Bronchial epithelial cell (primary cell): ENCODE measurements around the gene TMEM87B. TPM values are rescaled to one million over a fixed set of nuclear protein-coding genes. Genes with fewer than 3 reads are reported as not detected.

Experiments
- DNase-seq: peaks from one replicate; pipeline ENCODE4 v3.0.0-alpha.2; 2010; ENCODE audit warnings: low read depth
- FAIRE-seq: peaks from 2 replicates; lab custom pipeline; 2011; peaks lifted over from hg19 to GRCh38; lab: Jason Lieb, UNC
- H3K27me3 ChIP-seq: 2 replicates; pipeline ENCODE4 v1.5.1; 2011; ENCODE audit warnings: low read length; ENCODE audit not compliant: control insufficient read depth, insufficient read depth
- H3K36me3 ChIP-seq: 2 replicates; pipeline ENCODE4 v1.5.1; 2011; ENCODE audit warnings: low read length; ENCODE audit not compliant: control insufficient read depth, insufficient read depth
- H3K4me3 ChIP-seq: 2 replicates; pipeline ENCODE4 v1.5.1; 2011; ENCODE audit warnings: mild to moderate bottlenecking, low read depth, low read length, control low read depth
- CTCF ChIP-seq: IDR thresholded peaks from 2 replicates; pipeline ENCODE4 v1.5.1; 2011; ENCODE audit warnings: mild to moderate bottlenecking, moderate library complexity, low read length, control low read depth, inconsistent platforms; ENCODE audit not compliant: insufficient read depth, severe bottlenecking
- total RNA-seq: library from RNA; depleted of rRNA; stranded (reverse); fragments of >200 nt; gene quantifications from 2 replicates; pipeline ENCODE4 v1.2.1, GENCODE V29; 2014

TMEM87B gene
- total RNA-seq, 1 donor from 2014 or later = 37.1 TPM

GRCh38 chr2:112055730-112056625 is 909 bp downstream of the TMEM87B start:
- no peaks in the 10 kb centered on the region for H3K27me3 ChIP-seq
- peaks cover 8% of the 10 kb centered on the region for H3K36me3 ChIP-seq
- TF ChIP-seq CTCF = no peak
- FAIRE-seq = no peak
- DNase-seq = peak; percentile 78
- H3K4me3 ChIP-seq = peak overlapping the region; percentile 97

GRCh38 chr2:112056626-112056987 is 1.5 kb downstream of the TMEM87B start:
- H3K4me3 ChIP-seq = peak overlapping the region; percentile 97
- H3K36me3 ChIP-seq = peaks cover 9% of the 10 kb centered on the region
- DNase-seq (no peak), FAIRE-seq (no peak)
- H3K27me3 ChIP-seq = no peaks in the 10 kb centered on the region
- no peak for TF ChIP-seq CTCF

GRCh38 chr2:112059671-112060070 is 4.6 kb downstream of the TMEM87B start:
- no peak for FAIRE-seq
- no peak for DNase-seq
- Histone ChIP-seq H3K4me3 (no peak overlapping the region), H3K36me3 (peaks cover 15% of the 10 kb centered on the region), H3K27me3 (no peaks in the 10 kb centered on the region)
- no peak for TF ChIP-seq CTCF

- no peaks in the 10 kb centered on the region for H3K27me3 ChIP-seq
- DNase-seq = no peak
- peaks cover 15% of the 10 kb centered on the region for H3K36me3 ChIP-seq
- no peak overlapping the region for H3K4me3 ChIP-seq
- TF ChIP-seq CTCF = no peak
- no peak for FAIRE-seq
These were observed 6.2 kb downstream of the TMEM87B start for GRCh38 chr2:112061299-112061698.

- no peak for FAIRE-seq
- TF ChIP-seq CTCF = no peak
- Histone ChIP-seq H3K27me3 (no peaks in the 10 kb centered on the region), H3K36me3 (peaks cover 15% of the 10 kb centered on the region), H3K4me3 (no peak overlapping the region)
- no peak for DNase-seq
These were observed 6.8 kb downstream of the TMEM87B start for GRCh38 chr2:112061840-112062239.

GRCh38 chr2:112062894-112063293 is 7.8 kb downstream of the TMEM87B start:
- peaks cover 19% of the 10 kb centered on the region for H3K36me3 ChIP-seq
- no peak overlapping the region for H3K4me3 ChIP-seq
- no peaks in the 10 kb centered on the region for H3K27me3 ChIP-seq
- FAIRE-seq (no peak), DNase-seq (no peak)
- no peak for TF ChIP-seq CTCF
